Diencephalon (tissue), 1 donor: Measurements from ENCODE around the gene TM7SF3. TPM values are rescaled to one million over a fixed set of nuclear protein-coding genes. Genes with fewer than 3 reads are reported as not detected.

Experiments used
- total RNA-seq: library from RNA; depleted of rRNA; stranded (reverse); fragments of >200 nt; gene quantifications from one replicate; pipeline ENCODE4 v1.2.3, GENCODE V29; 2014

Gene TM7SF3, protein sequence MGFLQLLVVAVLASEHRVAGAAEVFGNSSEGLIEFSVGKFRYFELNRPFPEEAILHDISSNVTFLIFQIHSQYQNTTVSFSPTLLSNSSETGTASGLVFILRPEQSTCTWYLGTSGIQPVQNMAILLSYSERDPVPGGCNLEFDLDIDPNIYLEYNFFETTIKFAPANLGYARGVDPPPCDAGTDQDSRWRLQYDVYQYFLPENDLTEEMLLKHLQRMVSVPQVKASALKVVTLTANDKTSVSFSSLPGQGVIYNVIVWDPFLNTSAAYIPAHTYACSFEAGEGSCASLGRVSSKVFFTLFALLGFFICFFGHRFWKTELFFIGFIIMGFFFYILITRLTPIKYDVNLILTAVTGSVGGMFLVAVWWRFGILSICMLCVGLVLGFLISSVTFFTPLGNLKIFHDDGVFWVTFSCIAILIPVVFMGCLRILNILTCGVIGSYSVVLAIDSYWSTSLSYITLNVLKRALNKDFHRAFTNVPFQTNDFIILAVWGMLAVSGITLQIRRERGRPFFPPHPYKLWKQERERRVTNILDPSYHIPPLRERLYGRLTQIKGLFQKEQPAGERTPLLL
- 116 TPM for total RNA-seq

DNA sequence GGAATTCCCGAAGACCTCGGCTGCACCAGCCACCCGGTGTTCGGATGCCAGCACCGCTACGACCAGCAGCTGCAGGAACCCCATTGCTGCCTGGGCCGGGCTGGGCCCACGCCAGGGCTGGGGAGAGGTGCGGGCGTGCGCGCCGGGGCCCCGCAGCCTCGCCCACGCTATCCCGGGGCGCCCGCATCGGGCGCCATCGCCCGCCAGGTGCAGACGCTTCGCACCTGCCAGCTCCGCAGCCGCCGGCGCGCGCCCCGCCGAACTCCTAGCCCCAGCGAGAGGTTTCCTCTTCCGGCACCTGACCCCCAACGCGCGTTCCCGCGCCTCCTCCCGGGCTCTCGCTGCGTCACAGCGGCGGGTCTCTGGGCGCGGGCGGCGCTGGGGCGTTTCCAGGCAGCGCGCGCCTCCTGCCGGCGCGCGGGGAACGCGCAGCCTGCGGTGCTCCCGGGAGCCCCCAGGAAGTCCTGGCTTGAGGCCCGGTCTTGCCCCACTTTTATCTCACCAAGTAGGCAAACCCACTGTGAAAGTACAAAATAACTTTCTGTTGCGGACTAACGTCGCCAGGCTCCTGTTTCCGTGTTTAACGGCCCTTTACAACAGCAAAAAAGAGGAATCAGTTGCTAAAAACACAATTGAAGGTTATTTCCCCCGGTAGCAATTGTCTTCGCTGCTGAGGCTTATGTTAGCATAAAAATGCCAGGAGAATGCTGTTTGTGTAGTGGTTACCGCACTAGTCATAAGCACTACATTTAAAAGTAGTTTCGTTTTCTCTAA, at the start of gene TM7SF3:
TM7SF3 (minus strand) TSS at position 300 of the 774 bp plus-strand sequence; CDS start at position 84, 216 bp downstream.

DNA sequence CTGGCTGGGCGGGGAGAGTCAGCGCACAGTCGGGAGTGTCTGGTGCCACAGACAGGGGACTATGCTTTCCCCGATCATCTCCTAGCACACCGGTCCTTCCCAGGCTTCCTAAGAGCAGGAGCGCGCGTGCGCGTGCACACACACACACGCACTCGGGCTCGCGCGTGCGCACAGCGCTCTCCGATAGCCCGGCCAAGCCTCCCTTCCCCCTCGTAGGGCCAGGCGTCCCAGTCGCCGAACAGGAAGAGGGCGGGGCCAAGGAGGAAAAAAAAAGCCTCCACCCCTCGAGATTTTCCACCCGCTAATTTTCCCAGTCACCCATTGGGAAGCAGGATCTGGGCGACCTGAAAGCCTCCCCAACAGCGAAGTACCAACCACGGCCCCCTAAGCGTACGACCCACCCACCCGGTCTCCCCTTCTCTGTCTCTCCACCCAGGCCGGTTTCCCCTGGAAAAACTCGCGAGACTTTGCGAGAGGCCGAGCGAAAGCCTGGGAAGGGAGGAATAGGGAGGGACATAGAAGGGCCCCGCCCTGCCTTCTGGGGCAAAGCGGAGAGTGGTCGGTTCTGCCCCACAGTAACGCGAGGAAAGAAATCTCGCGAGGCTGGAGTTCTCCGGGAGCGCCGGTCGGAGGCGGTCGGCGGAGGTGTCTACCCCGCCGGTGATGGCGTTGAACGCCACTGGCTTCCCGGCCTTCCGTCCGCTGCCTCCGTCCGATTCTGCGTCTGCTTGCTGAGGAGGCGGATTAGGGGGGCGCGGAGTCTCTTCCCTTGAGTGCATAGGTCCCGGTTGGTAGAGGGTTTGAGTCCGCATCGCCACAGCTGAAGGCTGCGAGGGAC, 76.1 kb downstream of the TM7SF3 start, which contains the start of the genes FGFR1OP2 and INTS13:
FGFR1OP2 (plus strand) TSS at position 608 of the 838 bp plus-strand sequence. CDS start 15,689 bp downstream, outside the sequence.
INTS13 (minus strand) TSS at position 119 of the 838 bp plus-strand sequence. CDS start 1,178 bp downstream, outside the sequence.

Other genes with a start within 250 kb of the TM7SF3 start
- 46.6 TPM for gene ITPR2, start 181.2 kb downstream of the TM7SF3 start, total RNA-seq
- gene INTS13, start 76.4 kb downstream of the TM7SF3 start, total RNA-seq: 33.4 TPM
- gene FGFR1OP2, start 75.9 kb downstream of the TM7SF3 start, total RNA-seq: 44.8 TPM
- gene MED21, start 8.2 kb upstream of the TM7SF3 start, total RNA-seq: 101 TPM
- not detected for gene C12orf71, start 68.2 kb upstream of the TM7SF3 start, total RNA-seq
- 30.9 TPM for gene STK38L, start 229.9 kb upstream of the TM7SF3 start, total RNA-seq